NB4 (cell line): ENCODE data around the gene NOTCH2NLA.
"Not testable (repeated sequence)": the region's sequence is repeated elsewhere in the genome, so short reads cannot be mapped to it uniquely, and the experiment has no call there.

Experiments
- CTCF ChIP-seq: IDR thresholded peaks from one replicate; pipeline ENCODE4 v1.5.1; 2012; ENCODE audit warnings: low read depth, low read length
- MYC ChIP-seq: IDR thresholded peaks from 2 replicates; pipeline ENCODE4 v1.6.1; 2011; ENCODE audit warnings: low read depth, low read length
- POLR2A ChIP-seq: IDR thresholded peaks from 2 replicates; pipeline ENCODE4 v1.6.1; 2011; ENCODE audit warnings: mild to moderate bottlenecking; ENCODE audit not compliant: insufficient read length; ENCODE audit errors: extremely low read depth

DNA sequence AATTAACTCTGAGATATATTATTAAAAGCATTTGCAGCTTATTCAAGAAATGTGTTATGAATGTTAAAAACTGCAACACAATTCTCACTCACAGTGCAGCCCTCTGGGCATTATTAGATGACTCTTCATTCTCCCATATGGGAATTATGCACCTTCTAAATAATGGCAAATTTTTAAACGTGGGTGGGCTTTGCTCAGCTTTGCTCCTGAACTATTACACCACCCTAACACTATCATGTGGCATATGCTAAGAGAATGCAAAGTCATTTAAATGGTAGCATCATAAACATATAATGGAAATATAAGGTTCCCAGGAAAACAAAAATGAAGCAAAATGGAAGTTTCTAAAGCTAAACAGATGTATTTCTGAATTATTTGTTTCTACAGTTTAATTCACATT is 61.5 kb downstream of the NOTCH2NLA start:
- not testable (repeated sequence) for TF ChIP-seq CTCF, MYC, POLR2A
